ENCODE results near the gene LRP1-AS. TPM values are rescaled to one million over a fixed set of nuclear protein-coding genes. Genes with fewer than 3 reads are reported as not detected.

LRP1-AS gene
- total RNA-seq, 1 experiment from 2014 or later = not detected

- peaks cover 70% of the 10 kb centered on the region for H3K36me3 Mint-ChIP-seq
- DNase-seq (ENCODE audit: low spot score) (no peak), ATAC-seq (no peak)
- CTCF ChIA-PET = interaction anchor here (0.8 to 1.4 kb wide), 2 partner anchors 17 to 62 kb away, joined by 3 to 5 read pairs; partner anchors contain the start of gene LRP1
- POLR2A ChIA-PET = no interaction called here
- no peaks in the 10 kb centered on the region for H3K27me3 Mint-ChIP-seq (ENCODE audit: low read depth)
- H3K4me1 Mint-ChIP-seq = no peaks in the 10 kb centered on the region
- no peak overlapping the region for H3K27ac Mint-ChIP-seq
- peaks cover 5% of the 10 kb centered on the region; the same call in 1 of the 2 replicates for H3K9me3 Mint-ChIP-seq
- no peak for TF ChIP-seq ATF1 (CRISPR knock-in tag; IDR thresholded peaks at IDR 0.05)
- TF ChIP-seq CREB1 (CRISPR knock-in tag; IDR thresholded peaks at IDR 0.05) = no peak
- TF ChIP-seq ZNF423 (CRISPR knock-in tag; IDR thresholded peaks at IDR 0.05) = no peak
- TF ChIP-seq SMAD4 (CRISPR knock-in tag; IDR thresholded peaks at IDR 0.05) = no peak
- TF ChIP-seq ZNF532 (CRISPR knock-in tag; IDR thresholded peaks at IDR 0.05; ENCODE audit: borderline replicate concordance) = no peak
- H3K4me3 Mint-ChIP-seq = no peak overlapping the region
Observed at GRCh38 chr12:57190037-57190436, 42.6 kb upstream of the LRP1-AS start.

- no peak for TF ChIP-seq E2F1 (CRISPR knock-in tag; IDR thresholded peaks at IDR 0.05)
- no peak for TF ChIP-seq CREB1 (CRISPR knock-in tag; IDR thresholded peaks at IDR 0.05)
- TF ChIP-seq PRDM15 (CRISPR knock-in tag; IDR thresholded peaks at IDR 0.05) = no peak
- no peak for TF ChIP-seq ZNF416 (CRISPR knock-in tag; IDR thresholded peaks at IDR 0.05)
- TF ChIP-seq SMAD3 (CRISPR knock-in tag; IDR thresholded peaks at IDR 0.05; ENCODE audit: borderline replicate concordance) = no peak
- no peak for TF ChIP-seq IRF2 (CRISPR knock-in tag; IDR thresholded peaks at IDR 0.05; ENCODE audit: borderline replicate concordance, low read depth)
- no peak for TF ChIP-seq FOXP1 (CRISPR knock-in tag; IDR thresholded peaks at IDR 0.05; ENCODE audit: borderline replicate concordance)
- no peak for TF ChIP-seq TEAD1 (CRISPR knock-in tag; IDR thresholded peaks at IDR 0.05)
- TF ChIP-seq TCF7 (CRISPR knock-in tag; IDR thresholded peaks at IDR 0.05; ENCODE audit: low read depth) = no peak
- no peak for TF ChIP-seq KAT7 (CRISPR knock-in tag; IDR thresholded peaks at IDR 0.05; ENCODE audit: borderline replicate concordance)
- TF ChIP-seq GABPB1 (CRISPR knock-in tag; IDR thresholded peaks at IDR 0.05) = no peak
- no peak for TF ChIP-seq CREM (CRISPR knock-in tag; IDR thresholded peaks at IDR 0.05)
- no peak for TF ChIP-seq NR3C1 (CRISPR knock-in tag; conservative IDR thresholded peaks at IDR 0.05; ENCODE audit: low read depth)
- TF ChIP-seq CDX4 (CRISPR knock-in tag; IDR thresholded peaks at IDR 0.05; ENCODE audit: borderline replicate concordance) = no peak
- H3K4me3 Mint-ChIP-seq = no peak overlapping the region
- DNase-seq (ENCODE audit: low spot score) (no peak), ATAC-seq (no peak)
- peaks cover 77% of the 10 kb centered on the region for H3K36me3 Mint-ChIP-seq
- POLR2A ChIA-PET = interaction anchor here (0.8 kb wide), 1 partner anchor 20 kb away, joined by 3 read pairs; no protein-coding TSS in a partner anchor
- peaks cover 5% of the 10 kb centered on the region; the same call in 1 of the 2 replicates for H3K9me3 Mint-ChIP-seq
- no peak overlapping the region for H3K27ac Mint-ChIP-seq
- CTCF ChIA-PET = interaction anchor here (0.8 to 4.1 kb wide), 4 partner anchors 12 to 62 kb away, joined by 4 to 34 read pairs (median 4); no protein-coding TSS in a partner anchor
- no peaks in the 10 kb centered on the region for H3K27me3 Mint-ChIP-seq (ENCODE audit: low read depth)
- no peaks in the 10 kb centered on the region for H3K4me1 Mint-ChIP-seq
Observed at GRCh38 chr12:57188090-57188425, 40.6 kb upstream of the LRP1-AS start.

Data from WTC11 (cell line).